ENCODE results near the gene BMERB1.

DNA sequence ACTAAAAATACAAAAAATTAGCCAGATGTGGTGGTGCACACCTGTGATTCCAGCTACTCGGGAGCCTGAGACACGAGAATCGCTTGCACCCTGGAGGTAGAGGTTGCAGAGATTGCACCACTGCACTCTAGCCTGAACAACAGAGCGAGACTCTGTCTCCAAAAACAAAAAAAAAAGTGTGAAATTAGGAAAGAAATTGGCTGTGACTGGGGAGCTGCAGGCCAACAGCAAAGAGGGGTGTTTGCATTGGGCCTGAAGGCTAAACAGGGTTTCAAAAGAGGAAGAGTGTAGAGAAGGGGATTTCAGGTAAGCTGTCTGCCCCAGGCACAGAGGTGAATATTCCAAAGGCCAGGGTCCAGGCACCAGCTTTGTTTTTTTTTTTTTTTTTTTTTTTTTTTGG is 9.4 kb downstream of the BMERB1 start:
- TF ChIP-seq, protein P1, sequence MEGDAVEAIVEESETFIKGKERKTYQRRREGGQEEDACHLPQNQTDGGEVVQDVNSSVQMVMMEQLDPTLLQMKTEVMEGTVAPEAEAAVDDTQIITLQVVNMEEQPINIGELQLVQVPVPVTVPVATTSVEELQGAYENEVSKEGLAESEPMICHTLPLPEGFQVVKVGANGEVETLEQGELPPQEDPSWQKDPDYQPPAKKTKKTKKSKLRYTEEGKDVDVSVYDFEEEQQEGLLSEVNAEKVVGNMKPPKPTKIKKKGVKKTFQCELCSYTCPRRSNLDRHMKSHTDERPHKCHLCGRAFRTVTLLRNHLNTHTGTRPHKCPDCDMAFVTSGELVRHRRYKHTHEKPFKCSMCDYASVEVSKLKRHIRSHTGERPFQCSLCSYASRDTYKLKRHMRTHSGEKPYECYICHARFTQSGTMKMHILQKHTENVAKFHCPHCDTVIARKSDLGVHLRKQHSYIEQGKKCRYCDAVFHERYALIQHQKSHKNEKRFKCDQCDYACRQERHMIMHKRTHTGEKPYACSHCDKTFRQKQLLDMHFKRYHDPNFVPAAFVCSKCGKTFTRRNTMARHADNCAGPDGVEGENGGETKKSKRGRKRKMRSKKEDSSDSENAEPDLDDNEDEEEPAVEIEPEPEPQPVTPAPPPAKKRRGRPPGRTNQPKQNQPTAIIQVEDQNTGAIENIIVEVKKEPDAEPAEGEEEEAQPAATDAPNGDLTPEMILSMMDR (IDR thresholded peaks at IDR 0.05): no peak
- no peak for TF ChIP-seq POLR2A (IDR thresholded peaks at IDR 0.05; ENCODE audit: low read depth)
- no peak for TF ChIP-seq POLR2AphosphoS5 (IDR thresholded peaks at IDR 0.05)
- no peak for TF ChIP-seq EP300 (IDR thresholded peaks at IDR 0.05)
